Spleen (tissue), 7 donors: ENCODE data around the gene AADACL3.

ENCODE experiments used
- POLR2A ChIP-seq, 3 donors: fragments of 450-650 bp; IDR thresholded peaks; one replicate each; pipeline ENCODE4 v1.5.1; 2017; ENCODE audit warnings: antibody characterized with exemption in 3 of 3, mild to moderate bottlenecking in 1 of 3
- POLR2AphosphoS5 ChIP-seq, 3 donors: sonication (generic); formaldehyde crosslinking; IDR thresholded peaks; one replicate each; pipeline ENCODE4 v1.5.1; 2017; ENCODE audit warnings: antibody characterized with exemption in 3 of 3
- TF ChIP-seq, protein P1 (sequence below), 11 experiments: fragments of 200-600 bp in 7 of 11; fragments of 450-650 bp in 4 of 11; sonication (generic) in 4 of 11; IDR thresholded peaks in 8 of 11; conservative IDR thresholded peaks in 3 of 11; 1 replicate in 7 of 11; 2 replicates in 4 of 11; pipeline versions ENCODE4 v1.4.0 to v1.8.0; 2016 to 2021; ENCODE audit warnings: antibody characterized with exemption in 11 of 11, inconsistent platforms in 4 of 11, mild to moderate bottlenecking in 1 of 11
- donor health status: DM: no; HTN: no; CAD: no; lungs with moderate emphysema.
- donor health status: DM: no; HTN: no; CAD: no.
- donor health status: DM: no; HTN: no; CAD: no.

DNA sequence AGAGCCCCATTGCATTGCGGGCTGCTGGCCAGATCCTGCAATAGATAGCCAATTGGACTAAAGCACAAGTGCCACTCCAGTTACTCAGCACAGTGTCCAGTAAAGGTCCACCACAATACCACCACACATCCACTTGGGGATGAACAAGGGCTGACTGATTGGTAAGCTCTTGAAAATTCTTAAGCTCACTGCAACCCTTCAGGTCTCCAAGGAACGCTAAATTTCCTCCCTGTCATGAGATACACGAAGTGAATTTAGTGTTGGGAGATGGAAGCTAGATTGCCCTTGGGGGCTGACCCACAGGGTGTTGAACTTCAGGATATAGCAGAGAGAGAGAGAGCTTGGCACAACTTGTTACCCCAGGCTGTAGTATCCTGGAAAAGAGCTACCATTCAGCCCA is 9.8 kb upstream of the AADACL3 start:
- TF ChIP-seq, protein P1, sequence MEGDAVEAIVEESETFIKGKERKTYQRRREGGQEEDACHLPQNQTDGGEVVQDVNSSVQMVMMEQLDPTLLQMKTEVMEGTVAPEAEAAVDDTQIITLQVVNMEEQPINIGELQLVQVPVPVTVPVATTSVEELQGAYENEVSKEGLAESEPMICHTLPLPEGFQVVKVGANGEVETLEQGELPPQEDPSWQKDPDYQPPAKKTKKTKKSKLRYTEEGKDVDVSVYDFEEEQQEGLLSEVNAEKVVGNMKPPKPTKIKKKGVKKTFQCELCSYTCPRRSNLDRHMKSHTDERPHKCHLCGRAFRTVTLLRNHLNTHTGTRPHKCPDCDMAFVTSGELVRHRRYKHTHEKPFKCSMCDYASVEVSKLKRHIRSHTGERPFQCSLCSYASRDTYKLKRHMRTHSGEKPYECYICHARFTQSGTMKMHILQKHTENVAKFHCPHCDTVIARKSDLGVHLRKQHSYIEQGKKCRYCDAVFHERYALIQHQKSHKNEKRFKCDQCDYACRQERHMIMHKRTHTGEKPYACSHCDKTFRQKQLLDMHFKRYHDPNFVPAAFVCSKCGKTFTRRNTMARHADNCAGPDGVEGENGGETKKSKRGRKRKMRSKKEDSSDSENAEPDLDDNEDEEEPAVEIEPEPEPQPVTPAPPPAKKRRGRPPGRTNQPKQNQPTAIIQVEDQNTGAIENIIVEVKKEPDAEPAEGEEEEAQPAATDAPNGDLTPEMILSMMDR (IDR thresholded peaks at IDR 0.05 in 8 of 11, conservative IDR thresholded peaks at IDR 0.05 in 3 of 11), result no peak
- TF ChIP-seq POLR2AphosphoS5 (IDR thresholded peaks at IDR 0.05) (no peak), POLR2A (IDR thresholded peaks at IDR 0.05) (no peak)
